ENCODE measurements around the gene MXRA7.

MXRA7 gene

GRCh38 chr17:76726776-76727718 is 16.3 kb upstream of the MXRA7 start, which contains the start of gene METTL23 (continued):
- TF ChIP-seq REST (tag by site-specific recombination; IDR thresholded peaks at IDR 0.05) = peak; percentile 30; the same call in 1 of the 2 replicates
- no peak; the same call in 1 of the 2 replicates for TF ChIP-seq ZNF366 (tag by site-specific recombination; conservative IDR thresholded peaks at IDR 0.05)
- TF ChIP-seq ZNF335 (tag by site-specific recombination; conservative IDR thresholded peaks at IDR 0.05) = peak; percentile 92
- peak; percentile 51; the same call in 1 of the 2 replicates for TF ChIP-seq SCRT1 (tag by site-specific recombination; IDR thresholded peaks at IDR 0.05; ENCODE audit: borderline replicate concordance)
- TF ChIP-seq ZNF341 (tag by site-specific recombination; IDR thresholded peaks at IDR 0.05; ENCODE audit: low read depth) = no peak
- no peak for TF ChIP-seq ZNF433 (tag by site-specific recombination; IDR thresholded peaks at IDR 0.05; ENCODE audit: low read depth)
- TF ChIP-seq ZNF148 (tag by site-specific recombination; IDR thresholded peaks at IDR 0.05; ENCODE audit: borderline replicate concordance) = no peak
- no peak for TF ChIP-seq ZNF768 (tag by site-specific recombination; IDR thresholded peaks at IDR 0.05)
- TF ChIP-seq ZNF10 (tag by site-specific recombination; IDR thresholded peaks at IDR 0.05) = 0 out of 2 replicates have a peak, but pooled peaks have one; percentile 12
- TF ChIP-seq PATZ1 (tag by site-specific recombination; IDR thresholded peaks at IDR 0.05) = peak; percentile 30; the same call in 1 of the 2 replicates
- peak; percentile 64 for TF ChIP-seq INSM2 (tag by site-specific recombination; IDR thresholded peaks at IDR 0.05)
- TF ChIP-seq ZNF449 (tag by site-specific recombination; IDR thresholded peaks at IDR 0.05) = peak; percentile 82; the same call in 1 of the 2 replicates
- no peak for TF ChIP-seq EGR2 (tag by site-specific recombination; IDR thresholded peaks at IDR 0.05; ENCODE audit: low read depth)

All from HEK293 (cell line).